ENCODE measurements around the gene PARP3.
"Not testable (repeated sequence)": the region's sequence is repeated elsewhere in the genome, so short reads cannot be mapped to it uniquely, and the experiment has no call there.

PARP3 gene

DNA sequence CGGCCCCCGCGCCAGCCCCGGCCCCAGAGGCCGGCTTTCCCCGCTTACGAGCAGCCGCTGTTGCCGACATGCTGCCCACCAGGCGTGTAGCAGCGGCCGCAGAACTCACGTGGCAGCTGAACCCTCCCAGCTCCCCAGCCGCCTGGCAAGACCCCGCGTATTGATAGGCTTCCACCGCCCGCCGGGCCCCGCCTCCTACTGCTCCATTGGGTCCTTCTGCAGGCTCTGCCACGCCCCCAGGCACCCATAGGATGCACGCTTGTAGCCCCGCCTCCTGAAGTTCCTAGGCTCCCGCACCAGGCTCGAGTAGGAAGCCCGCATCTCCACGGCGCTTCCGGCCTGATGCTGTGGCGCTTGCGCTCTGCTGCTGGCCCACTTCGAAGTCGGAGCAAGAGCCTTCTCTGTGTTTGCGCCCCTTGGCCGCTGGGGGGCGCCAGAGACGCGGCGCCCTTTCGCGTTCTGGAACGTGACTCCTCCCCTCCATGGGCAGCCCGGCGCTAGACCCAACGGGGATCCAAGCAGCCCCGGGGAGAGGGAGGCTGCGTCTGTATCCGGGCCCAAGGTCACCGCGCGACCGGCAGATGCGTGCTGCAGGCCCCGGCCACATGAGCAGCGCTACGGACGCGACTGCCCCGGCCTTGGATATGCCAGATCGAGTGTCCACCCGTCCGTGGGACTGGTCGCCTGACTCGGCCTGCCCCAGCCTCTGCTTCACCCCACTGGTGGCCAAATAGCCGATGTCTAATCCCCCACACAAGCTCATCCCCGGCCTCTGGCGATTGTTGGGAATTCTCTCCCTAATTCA lies at the start of gene PARP3, which contains the start of gene RRP9:
Gene PARP3 (plus strand): TSS at position 566 of the 805 bp plus-strand sequence. CDS start 993 bp downstream, outside the sequence.
Gene RRP9 (minus strand): TSS at position 107 of the 805 bp plus-strand sequence. CDS start 37 bp downstream, at position 70.
- peak; percentile 89 to 99 for DNase-seq

GRCh38 chr3:51894391-51894790 lies 47.8 kb upstream of the PARP3 start:
- no peak for DNase-seq

DNA sequence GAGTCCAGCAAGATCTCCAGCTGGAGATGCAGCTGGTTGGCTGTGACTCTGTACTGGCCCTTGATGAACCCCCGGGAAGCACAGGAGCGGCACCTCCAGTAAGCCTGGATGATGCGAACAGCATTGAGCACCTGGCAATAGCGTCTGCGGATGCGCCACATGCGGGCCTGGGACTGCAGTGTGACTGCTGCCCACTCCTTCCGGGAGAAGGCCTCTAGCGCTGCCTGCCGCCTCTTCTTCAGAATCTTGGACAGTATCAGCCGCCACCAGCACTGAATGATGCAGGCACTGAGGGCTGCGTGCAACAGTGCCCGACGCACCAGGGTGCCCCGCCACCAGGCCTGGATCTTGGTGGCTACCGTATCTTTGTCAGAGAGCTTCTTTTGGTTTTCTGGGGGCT lies 47.2 kb upstream of the PARP3 start:
- DNase-seq: no peak

DNA sequence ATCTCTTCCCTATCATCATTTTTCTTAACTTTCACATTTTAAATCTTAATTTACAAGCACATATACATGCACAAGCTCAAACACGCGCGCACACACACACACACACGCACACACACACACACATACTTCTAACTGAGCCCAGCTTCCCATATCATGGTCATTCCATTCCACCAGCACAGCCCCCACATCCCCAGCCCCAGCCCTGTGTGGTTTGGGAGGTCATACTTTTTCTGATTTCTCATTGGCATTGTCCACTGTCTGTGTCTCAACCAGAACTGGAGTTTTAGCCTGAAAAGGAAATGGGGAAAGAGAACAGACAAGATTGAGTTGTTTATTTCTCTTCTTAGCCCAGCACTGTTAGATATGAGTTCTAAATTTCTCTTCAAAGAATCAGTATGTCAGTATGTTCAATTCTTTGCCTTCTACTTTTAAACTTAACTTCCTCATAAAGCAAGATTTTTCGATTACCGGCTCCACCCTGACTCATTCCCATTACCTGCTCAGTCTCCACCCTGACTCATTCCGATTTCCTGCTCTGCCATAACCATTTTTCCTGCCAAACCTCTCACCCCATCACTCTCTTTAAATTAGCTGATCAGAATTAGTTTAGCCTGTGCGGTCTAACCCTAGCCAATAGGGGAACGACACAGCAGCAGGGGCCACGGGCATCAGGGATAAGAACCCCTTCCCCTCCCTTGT lies 45.4 kb upstream of the PARP3 start:
- DNase-seq: no peak

DNA sequence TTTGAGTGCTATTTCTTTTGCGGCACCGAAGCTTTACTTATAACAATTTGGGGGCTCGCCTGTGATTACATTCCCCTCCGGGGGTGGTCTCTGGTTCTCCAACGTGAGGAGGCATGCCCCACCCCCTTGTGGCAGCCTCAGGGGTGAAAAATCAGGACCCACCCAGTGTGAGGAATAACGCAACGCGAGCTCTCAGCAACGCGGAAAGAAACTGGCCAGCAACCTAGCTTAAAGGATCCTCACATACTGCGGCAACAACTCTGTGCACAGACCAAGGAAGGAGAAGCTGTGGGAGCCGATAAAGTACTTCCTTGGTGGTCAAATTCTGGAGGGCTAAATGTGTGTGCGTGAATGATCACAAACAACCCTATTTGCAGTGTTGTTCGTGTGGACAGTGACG lies 44.8 kb upstream of the PARP3 start:
- DNase-seq: no peak

GRCh38 chr3:51900043-51900442 lies 42.1 kb upstream of the PARP3 start:
- DNase-seq: not testable (repeated sequence)

DNA sequence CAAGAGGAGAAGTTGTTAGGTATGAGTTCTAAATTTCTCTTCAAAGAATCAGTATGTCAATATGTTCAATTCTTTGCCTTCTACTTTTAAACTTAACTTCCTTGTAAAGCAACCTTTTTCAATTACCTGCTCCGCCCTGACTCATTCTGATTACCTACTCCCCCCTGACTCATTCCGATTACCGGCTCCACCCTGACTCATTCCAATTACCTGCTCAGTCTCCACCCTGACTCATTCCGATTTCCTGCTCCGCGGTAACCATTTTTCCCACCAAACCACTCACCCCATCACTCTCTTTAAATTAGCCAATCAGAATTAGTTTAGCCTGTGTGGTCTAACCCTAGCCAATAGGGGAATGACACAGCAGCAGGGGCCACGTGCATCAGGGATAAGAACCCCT lies 39.8 kb upstream of the PARP3 start:
- not testable (repeated sequence) for DNase-seq

- no peak for DNase-seq
These were observed 37.9 kb upstream of the PARP3 start for GRCh38 chr3:51904034-51904823.

DNA sequence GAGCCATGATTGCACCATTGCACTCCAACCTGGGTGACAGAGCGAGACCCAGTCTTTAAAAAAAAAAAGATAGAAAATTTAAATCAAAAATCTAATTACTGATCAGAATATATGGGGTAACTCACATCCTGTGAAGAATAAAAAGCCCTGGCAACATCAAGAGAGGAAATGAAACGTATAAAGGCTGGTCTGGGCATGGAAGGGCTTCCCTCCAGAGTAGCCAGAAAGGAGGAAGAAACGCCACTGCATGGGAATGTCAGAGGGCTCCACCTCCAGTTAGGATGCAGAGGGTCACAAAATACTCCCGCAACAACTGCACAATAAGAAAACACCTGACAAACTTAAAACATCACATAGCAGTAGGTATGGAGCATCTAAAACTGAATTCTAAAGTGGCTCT lies 34.1 kb upstream of the PARP3 start:
- DNase-seq: no peak

DNA sequence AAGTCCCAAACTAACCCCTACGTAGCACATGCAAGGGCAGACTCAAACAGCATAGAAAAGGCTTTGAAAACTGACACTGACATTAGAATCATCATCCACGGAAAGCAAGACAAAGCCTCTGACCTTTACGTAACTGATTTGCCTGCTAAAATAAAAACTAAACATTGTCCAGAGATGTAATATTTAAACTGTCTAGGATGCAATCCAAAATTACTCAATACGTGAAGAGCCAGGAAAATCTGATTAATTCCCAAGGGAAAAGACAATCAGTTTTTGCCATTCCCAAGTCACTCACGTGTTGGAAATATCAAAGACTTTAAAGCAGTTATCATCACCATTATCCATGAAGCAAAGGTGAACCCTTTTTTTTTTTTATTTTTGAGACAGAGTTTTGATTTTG lies 25.7 kb upstream of the PARP3 start:
- no peak for DNase-seq

- DNase-seq: no peak
These were observed 21.0 kb upstream of the PARP3 start for GRCh38 chr3:51921081-51921578.

GRCh38 chr3:51927061-51927977 lies 14.8 kb upstream of the PARP3 start:
- DNase-seq: no peak

DNA sequence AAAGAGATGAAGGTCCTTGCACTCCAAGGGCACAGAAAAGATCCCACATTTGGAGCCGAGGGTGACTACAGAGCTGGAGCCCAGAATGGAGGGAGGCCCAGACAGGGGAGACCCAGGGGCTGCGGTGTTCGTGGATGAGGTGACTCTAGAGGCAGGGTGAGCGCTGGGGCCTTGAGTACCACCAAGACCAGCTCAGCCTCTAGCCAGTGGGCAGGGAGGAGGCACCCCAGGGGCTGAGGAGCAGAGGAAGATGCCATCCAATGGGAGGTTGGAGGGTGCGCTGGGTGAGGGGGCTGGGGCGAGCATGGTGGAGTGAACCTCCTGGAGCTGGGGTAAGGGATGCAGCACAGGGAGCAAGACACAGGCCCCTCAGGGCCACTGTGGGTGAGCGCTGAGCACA lies 13.7 kb upstream of the PARP3 start:
- DNase-seq: no peak

- not testable (repeated sequence) for DNase-seq
These were observed 13.2 kb upstream of the PARP3 start for GRCh38 chr3:51928981-51929380.

GRCh38 chr3:51929420-51930003 lies 12.7 kb upstream of the PARP3 start:
- no peak for DNase-seq

GRCh38 chr3:51930439-51930838 lies 11.7 kb upstream of the PARP3 start:
- no peak for DNase-seq

DNA sequence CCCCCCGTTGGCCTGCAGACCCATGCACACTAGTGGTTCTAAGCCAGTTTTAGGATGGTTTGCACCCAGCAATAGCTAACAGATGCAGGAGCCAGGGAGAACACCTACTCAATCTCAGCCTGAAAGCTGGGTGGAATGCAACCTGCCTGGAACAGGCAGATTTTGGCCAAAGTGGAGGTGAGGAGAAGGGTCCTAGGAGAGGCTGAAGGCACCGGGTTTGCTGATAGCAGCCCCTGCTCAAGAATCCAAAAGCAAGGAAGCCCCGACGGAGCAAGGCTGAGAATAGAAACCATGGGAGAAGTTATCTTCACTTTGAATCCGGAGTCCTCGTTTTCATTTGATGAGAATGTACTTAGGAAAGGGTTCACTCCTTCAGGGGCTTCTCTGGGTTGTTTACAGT lies 10.4 kb upstream of the PARP3 start:
- no peak for DNase-seq

- DNase-seq: no peak
These were observed 9.4 kb upstream of the PARP3 start for GRCh38 chr3:51932471-51933370.

DNA sequence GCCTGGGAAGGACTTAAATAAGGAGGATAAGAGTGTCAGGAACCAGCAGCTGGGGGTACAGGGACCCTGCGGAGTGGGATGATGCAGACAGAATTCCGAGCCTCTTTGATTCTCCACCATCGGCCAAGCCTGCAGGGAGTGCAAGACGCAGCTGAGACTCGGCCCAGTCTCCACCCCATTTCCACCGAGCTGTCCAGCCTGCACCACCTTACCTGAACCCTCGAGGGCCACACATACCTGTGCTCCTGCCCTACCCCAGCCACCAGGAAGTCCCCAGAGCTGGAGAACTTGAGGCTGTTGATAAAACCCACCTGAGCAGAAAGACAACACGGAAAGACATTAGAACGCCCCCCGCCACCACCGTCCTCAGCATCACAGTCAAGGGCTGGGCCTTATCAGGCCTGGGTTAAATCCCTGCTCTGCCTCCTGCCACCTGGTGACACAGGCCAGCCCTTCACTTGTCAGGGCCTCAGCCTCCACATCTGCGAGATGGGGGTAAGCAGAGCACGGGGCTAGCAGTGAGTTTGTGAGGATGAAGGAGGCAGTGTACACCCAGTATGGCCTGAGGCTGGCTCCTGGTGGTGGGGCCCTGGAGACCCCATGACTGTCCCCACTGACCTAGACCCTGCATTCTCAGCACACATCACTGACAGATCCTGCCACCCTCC lies 8.6 kb upstream of the PARP3 start:
- no peak for DNase-seq

Measured in bone marrow (tissue), 2 donors.